ENCODE measurements around the gene ANXA2.
A peak's percentile ranks its signal among the peaks of the same experiment; 100 is the strongest.
"Not testable (repeated sequence)": the region's sequence is repeated elsewhere in the genome, so short reads cannot be mapped to it uniquely, and the experiment has no call there.

ANXA2 gene

DNA sequence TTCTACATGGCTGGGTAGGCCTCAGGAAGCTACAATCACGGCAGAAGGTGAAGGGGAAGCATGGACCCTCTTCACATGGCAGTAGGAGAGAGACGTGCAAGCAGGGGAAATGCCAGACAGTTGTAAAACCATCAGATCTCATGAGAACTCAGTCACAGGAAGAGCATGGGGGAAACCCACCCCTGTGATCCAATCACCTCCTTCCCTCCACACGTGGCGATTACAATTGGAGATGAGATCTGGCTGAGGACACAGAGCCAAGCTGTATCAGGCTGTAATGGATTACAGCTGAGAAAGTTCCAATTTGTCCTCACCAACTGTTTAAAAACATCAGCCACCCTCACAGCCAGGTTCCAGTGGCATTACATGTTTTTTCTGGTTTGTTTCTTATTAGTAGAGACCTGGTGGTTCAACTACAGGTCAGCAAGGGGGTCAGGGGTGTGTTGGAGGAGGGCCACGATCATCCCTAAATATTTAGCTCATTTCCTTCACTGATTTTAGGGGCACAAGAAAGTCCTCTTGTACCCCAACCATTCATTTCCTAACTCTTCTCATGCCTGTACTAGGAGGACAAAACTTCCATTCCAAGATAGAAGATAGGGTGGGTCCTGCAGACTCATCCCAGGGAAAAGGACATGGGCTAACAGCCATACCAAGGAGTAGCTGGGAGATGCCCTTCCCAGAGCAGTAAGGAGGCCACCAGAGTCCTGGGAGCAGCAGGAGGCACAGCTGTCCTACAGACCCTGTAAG lies 54.4 kb downstream of the ANXA2 start:
- no peak for DNase-seq (ENCODE audit: low spot score)

DNA sequence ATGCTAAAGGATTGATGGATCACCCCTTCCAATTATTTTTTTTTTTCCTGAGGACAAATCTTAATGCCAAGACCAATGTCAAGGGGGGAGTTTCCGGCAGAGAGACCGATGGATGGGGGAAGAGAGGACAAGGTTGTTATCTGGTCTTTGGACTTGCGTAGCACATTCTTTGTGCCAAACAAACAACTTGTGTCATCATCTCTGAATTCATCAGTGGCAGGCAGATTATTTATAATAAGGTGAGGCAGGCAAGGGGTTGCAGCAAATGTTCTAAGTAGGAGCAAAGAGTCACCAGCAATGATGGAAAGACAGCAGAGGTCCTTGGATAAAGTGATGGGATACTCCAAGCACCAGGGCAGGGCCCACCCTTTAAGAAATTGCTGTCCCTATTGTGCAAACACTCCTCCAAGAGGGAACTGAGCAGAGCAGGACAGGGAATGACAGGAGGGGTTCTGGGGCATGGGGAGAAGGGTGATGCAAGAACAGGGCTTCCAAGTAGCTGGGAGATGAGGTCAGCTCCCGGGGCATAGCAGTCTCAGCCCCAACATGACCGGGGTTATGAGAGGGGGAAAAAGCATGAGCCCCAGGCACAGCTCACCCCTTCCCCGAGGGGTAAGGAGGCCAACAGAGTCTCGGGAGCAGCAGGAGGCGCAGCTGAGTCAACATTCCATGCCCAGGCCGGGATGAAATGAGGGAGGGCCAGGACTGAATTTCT lies 57.4 kb downstream of the ANXA2 start:
- DNase-seq (ENCODE audit: low spot score): peak; percentile 42

DNA sequence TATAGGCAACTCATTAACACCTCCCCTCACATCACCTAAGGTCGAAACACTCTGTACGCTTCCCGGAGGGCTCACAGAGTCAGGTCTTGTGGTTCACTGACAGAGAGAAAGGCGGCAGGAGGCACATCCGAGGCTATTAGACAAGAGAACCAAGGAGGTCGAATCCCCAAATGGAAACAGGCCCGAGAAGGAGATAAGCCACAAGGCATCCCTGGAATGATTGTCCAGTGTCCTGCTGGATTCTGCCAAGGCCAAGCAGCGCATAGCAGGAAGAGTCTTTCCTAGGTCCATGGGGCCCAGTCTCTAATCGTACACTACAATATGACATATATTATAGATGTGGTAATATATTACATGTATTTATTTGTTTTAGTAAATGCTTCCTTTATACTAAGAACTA lies 58.5 kb downstream of the ANXA2 start:
- no peak for DNase-seq (ENCODE audit: low spot score)

- no peak for DNase-seq (ENCODE audit: low spot score)
Observed at GRCh38 chr15:60338810-60339209, 59.0 kb downstream of the ANXA2 start.

GRCh38 chr15:60337076-60337475 lies 60.7 kb downstream of the ANXA2 start:
- no peak for DNase-seq (ENCODE audit: low spot score)

GRCh38 chr15:60335296-60335695 lies 62.5 kb downstream of the ANXA2 start:
- DNase-seq (ENCODE audit: low spot score): not testable (repeated sequence)

DNA sequence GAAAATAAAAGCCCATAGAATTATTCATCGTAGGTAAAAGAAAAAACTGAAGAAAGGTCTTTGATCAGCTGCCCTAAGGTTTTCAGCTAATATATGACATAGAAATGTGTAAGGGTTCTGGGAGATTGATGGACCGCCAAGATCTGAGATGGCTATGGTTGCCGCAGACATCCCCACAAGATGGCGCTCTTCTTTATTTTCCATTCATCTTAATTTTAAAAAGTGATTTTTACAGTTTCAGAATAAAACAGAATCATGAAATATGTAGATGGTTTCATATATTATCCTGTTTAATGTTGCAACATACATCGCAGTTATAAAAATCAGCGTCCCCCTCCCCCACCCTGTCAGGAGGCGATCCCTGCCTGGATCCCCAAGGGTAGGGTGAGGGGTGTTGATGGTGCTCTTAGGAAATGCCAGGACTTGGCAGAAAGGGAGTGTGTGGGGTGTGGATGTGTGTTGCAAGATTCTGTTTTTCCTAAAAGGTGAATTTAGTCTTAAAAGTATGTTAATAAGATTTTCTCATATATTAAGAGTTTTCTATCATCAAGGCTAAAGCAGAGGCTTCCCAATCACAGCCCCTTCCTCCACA lies 68.8 kb downstream of the ANXA2 start:
- peak; percentile 58 for DNase-seq (ENCODE audit: low spot score)

GRCh38 chr15:60326824-60327654 lies 70.7 kb downstream of the ANXA2 start:
- DNase-seq (ENCODE audit: low spot score): peak; percentile 54

DNA sequence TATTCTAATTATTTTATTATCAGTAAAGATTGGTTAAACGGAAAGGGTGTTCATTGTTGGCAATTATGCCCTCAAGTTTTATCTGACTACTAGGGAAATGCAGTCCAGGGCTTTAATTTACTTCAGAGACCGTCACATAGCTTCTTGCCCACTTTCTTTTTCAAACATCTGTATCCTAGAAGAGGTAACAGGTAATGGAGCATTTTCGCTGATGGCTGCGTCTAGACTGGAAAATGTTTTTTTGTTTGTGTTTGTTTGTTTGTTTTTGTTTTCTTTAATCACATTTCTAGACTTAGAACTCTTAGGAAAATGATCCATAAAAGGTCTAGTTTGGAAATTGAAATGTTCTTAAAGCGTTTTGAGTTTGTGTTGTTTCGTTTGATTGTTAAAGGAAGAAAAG lies 71.4 kb downstream of the ANXA2 start:
- no peak for DNase-seq (ENCODE audit: low spot score)

GRCh38 chr15:60325905-60326304 lies 71.9 kb downstream of the ANXA2 start:
- no peak for DNase-seq (ENCODE audit: low spot score)

GRCh38 chr15:60324706-60325438 lies 72.9 kb downstream of the ANXA2 start:
- no peak for DNase-seq (ENCODE audit: low spot score)

- DNase-seq (ENCODE audit: low spot score): no peak
Observed at GRCh38 chr15:60323322-60323721, 74.5 kb downstream of the ANXA2 start.

DNA sequence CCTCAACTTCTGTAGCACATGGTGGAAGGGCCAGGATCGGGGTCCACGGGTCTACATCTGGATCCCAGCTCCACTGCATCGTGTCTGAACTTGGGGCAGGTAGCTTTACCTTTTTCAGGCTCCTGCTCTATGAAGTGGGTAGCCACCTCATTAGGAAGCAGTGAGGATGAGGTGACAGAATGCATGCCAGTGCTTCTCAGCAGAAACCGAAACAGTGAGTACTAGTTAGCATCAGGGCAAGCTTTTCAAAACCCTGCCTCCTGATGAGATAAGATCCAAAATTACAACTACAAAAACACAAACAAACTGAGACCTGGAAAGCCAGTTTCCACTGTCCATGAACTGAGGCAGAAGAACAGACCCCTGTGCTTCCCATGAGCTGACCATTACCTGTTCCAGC lies 77.4 kb downstream of the ANXA2 start:
- DNase-seq (ENCODE audit: low spot score): no peak

DNA sequence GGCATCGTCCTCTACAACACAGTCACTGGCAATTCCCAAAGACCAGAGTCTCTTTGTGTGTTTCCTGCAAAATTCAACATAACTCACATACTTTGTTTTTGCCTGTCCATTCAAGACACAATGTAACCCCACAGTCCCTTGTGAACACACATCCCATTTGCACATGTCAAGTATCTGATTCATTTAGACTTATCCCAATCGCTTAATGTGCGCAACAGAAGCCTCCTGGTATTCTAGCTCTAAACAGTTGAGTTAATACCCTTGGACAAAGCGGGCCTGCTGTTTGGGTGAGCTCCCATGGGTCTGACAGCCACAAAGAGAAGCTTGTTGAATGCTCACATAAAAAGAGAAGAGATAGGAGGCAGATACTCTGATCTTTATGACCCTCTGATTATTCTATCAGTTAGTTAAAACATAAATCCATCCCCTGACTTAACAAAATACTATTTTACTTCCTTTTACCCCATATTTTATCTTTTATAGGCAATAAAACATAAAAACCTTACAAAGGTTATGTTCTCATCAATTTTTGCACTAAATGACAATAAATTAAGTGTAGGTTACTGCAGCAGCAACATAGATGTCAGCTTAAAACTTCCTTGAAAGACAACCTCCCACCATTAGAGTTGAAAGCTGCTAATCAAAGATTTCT lies 79.4 kb downstream of the ANXA2 start:
- DNase-seq (ENCODE audit: low spot score): no peak

- DNase-seq (ENCODE audit: low spot score): no peak
Observed at GRCh38 chr15:60316961-60317360, 80.8 kb downstream of the ANXA2 start.

- DNase-seq (ENCODE audit: low spot score): no peak
Observed at GRCh38 chr15:60315878-60316277, 81.9 kb downstream of the ANXA2 start.

GRCh38 chr15:60313906-60314305 lies 83.9 kb downstream of the ANXA2 start:
- DNase-seq (ENCODE audit: low spot score): no peak

- DNase-seq (ENCODE audit: low spot score): no peak
Observed at GRCh38 chr15:60307034-60307433, 90.8 kb downstream of the ANXA2 start.

- no peak for DNase-seq (ENCODE audit: low spot score)
Observed at GRCh38 chr15:60301024-60301423, 96.8 kb downstream of the ANXA2 start.

DNA sequence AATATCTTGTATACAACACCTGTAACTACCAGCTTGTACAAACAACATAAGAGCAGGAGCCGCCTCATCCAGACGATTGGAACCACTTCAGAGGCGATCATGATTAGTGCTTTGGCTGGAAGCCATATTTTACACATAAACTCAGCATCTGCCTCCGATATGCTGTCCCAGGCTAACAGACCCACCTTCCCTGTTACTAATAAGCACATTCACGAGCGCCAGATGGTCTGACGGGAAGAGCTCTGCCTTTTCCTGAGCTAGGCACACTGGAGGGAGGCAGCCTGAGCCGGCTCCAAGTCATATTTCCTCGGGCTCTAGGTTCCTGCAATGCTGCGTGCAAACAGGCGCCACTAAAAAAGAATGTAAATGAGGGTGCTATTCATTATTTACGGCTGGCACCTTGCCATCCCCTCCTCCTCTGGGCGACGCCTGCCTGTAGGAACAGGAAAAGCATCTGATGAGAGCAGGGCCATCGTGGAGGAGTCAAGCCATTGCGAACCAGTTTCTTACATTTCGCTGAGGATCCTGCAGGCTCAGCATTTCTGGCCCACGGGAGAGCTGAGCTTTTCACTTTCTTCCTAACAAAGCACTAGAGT lies 98.2 kb downstream of the ANXA2 start:
- DNase-seq (ENCODE audit: low spot score): peak; percentile 53
